Measurements from ENCODE around the gene ATG14. TPM values are rescaled to one million over a fixed set of nuclear protein-coding genes. Genes with fewer than 3 reads are reported as not detected.

The ATG14 gene
- total RNA-seq, 2 donors from 2014 or later = 6.7 to 11.1 TPM

DNA sequence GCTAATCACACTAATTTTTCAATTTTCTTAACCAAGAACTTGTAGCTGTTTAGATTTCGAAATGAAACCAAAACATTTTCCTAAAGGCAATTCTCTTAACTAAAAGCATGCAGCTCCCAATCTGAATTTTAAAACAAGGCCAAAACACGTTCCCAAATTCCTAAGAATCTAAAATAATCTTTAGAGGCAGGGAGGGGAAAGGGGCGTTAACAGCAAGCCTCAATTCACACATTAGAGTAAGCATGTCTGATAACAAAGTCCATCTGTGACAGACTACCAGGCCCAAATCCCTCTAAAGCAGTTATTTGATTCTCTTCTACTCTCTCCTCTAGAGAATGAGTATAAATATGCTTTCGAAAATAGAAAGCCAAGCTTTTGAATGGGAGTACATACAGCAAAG, 754 bp downstream of the ATG14 start:
- Histone ChIP-seq H3K4me1 (peaks cover 0 to 23% of the 10 kb centered on the region in 2 donors), H3K27me3 (no peaks in the 10 kb centered on the region), H3K9me3 (no peaks in the 10 kb centered on the region), H3K4me3 (peak overlapping the region; percentile 85 to 90), H3K27ac (peak overlapping the region; percentile 87 to 88), H3K36me3 (no peaks in the 10 kb centered on the region)
- no peak for DNase-seq (ENCODE audit: low spot score)
- TF ChIP-seq, protein P1, sequence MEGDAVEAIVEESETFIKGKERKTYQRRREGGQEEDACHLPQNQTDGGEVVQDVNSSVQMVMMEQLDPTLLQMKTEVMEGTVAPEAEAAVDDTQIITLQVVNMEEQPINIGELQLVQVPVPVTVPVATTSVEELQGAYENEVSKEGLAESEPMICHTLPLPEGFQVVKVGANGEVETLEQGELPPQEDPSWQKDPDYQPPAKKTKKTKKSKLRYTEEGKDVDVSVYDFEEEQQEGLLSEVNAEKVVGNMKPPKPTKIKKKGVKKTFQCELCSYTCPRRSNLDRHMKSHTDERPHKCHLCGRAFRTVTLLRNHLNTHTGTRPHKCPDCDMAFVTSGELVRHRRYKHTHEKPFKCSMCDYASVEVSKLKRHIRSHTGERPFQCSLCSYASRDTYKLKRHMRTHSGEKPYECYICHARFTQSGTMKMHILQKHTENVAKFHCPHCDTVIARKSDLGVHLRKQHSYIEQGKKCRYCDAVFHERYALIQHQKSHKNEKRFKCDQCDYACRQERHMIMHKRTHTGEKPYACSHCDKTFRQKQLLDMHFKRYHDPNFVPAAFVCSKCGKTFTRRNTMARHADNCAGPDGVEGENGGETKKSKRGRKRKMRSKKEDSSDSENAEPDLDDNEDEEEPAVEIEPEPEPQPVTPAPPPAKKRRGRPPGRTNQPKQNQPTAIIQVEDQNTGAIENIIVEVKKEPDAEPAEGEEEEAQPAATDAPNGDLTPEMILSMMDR (IDR thresholded peaks at IDR 0.05) = no peak

DNA sequence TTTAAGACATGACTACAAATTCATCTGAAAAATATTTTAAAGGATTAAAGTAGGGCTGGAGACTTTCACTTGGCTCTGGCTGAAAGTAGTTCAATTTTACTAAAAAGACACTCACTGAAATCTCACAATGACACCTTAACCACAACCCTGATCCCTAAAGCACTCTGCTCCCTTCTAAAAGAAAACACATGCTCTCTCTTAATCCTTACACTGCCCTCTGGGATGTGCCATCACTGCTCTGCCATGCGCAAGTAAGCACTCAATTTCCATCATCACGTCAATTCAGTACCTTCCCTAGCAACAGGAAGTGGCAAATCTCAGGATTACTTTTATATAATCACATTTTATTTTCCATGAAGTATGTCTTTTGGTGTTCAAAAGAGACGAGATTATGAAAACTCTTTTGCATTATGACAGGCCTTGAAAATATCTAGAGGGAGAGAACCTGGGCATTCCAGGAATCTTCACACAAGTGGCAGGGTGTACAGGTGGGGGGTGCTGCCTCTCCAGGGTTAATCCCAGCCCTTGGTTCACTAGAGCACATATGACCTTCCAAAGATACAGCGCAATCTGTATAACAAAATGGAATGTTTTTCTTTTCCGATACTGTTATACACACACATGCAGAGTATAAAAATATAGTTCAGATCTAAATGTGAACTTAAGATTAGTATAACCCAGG, 7.3 kb downstream of the ATG14 start:
- DNase-seq (ENCODE audit: low spot score) = no peak
- Histone ChIP-seq H3K27ac (no peak overlapping the region), H3K27me3 (no peaks in the 10 kb centered on the region), H3K9me3 (no peaks in the 10 kb centered on the region), H3K4me3 (no peak overlapping the region), H3K36me3 (no peaks in the 10 kb centered on the region), H3K4me1 (peaks cover 0 to 8% of the 10 kb centered on the region in 2 donors)
- TF ChIP-seq, protein P1 (IDR thresholded peaks at IDR 0.05) = no peak

DNA sequence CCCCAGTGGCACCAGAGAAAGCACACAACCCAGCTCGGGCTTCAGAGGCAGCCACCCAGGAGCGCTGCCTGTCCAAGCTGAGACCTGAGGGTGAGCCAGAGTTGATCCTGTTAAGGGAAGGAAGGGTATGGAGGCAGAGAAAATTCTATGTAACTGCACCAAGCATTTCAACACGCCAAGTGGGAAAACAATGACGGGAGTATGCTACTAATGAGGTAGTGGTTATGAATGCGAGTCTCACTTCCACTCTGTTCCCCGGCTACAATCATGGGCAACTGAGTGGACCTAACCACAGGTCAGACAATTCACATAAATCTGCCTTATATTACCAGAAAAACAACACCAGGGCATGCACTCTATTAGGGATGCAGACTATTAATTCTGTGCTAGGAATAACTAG, 9.9 kb downstream of the ATG14 start:
- Histone ChIP-seq H3K4me3 (no peak overlapping the region), H3K36me3 (no peaks in the 10 kb centered on the region), H3K27me3 (no peaks in the 10 kb centered on the region), H3K27ac (no peak overlapping the region), H3K4me1 (peaks cover 0 to 21% of the 10 kb centered on the region in 2 donors), H3K9me3 (no peaks in the 10 kb centered on the region)
- DNase-seq (ENCODE audit: low spot score) = no peak
- TF ChIP-seq, protein P1 (IDR thresholded peaks at IDR 0.05) = no peak

DNA sequence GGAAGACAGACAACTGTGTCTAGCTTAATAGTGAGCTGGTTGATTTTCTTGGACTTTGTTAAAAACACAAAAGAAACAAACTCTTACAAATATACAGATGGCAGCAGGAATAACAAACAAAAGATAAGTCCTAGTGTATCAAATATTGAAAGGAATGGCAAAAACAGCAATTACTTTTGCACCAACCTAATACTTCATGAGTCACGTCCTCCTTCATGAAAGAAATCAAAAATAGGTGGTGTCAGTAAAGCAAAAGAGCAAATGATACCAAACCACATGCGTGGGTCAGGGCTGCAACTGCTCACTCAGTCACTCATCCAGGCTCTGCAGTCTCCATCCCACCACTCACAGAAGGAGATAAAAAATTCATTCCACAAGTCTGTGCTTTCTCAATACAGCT, 11.8 kb downstream of the ATG14 start:
- Histone ChIP-seq H3K9me3 (no peaks in the 10 kb centered on the region), H3K27ac (peak overlapping the region; percentile 51 to 65), H3K4me3 (no peak overlapping the region), H3K4me1 (peaks cover 0 to 21% of the 10 kb centered on the region in 2 donors), H3K36me3 (peaks cover 8% of the 10 kb centered on the region), H3K27me3 (no peaks in the 10 kb centered on the region)
- no peak for DNase-seq (ENCODE audit: low spot score)
- TF ChIP-seq, protein P1 (IDR thresholded peaks at IDR 0.05) = no peak

DNA sequence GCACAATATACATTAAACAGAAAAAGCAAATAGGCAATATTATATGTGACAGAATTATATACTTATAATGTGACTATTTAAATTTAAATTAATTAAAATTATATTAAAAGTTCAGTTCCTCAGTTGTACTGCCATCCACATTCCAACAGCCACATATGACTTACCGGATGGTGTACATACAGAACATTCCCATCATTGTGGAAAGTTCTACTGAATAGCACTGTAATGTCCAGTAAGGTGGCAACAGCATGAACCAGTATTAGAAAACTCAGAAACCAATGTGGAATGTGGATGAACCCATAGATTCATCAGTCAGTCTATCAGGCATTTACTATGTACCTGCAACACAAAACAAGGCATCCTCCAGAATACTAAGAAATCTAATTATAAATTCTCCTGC, 12.4 kb downstream of the ATG14 start:
- Histone ChIP-seq H3K36me3 (peaks cover 8% of the 10 kb centered on the region), H3K27ac (peak overlapping the region; percentile 51 to 65), H3K4me3 (no peak overlapping the region), H3K9me3 (no peaks in the 10 kb centered on the region), H3K4me1 (peaks cover 0 to 21% of the 10 kb centered on the region in 2 donors), H3K27me3 (no peaks in the 10 kb centered on the region)
- TF ChIP-seq, protein P1 (IDR thresholded peaks at IDR 0.05) = no peak
- no peak for DNase-seq (ENCODE audit: low spot score)

DNA sequence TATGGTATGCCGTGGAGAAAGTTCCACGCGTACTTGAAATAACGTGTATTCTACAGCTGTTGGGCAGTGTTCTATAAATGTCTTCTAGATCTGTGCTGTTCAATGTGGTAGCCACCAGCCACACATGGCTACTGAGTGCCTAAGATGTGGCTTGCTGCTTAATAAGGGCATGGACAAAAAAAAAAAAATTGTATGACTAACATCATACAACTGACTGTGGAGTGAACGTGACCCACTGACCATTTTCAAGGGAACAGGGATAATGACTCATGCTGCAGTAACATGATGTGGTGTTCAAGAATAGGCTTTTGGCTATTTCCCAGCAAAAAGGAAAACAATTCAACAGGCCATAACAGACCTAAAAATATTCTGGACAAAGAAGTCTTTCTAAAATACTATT, 13.0 kb downstream of the ATG14 start:
- H3K27me3 ChIP-seq = no peaks in the 10 kb centered on the region
- peaks cover 0 to 21% of the 10 kb centered on the region in 2 donors for H3K4me1 ChIP-seq
- TF ChIP-seq, protein P1 (IDR thresholded peaks at IDR 0.05) = no peak
- peaks cover 8% of the 10 kb centered on the region for H3K36me3 ChIP-seq
- peak overlapping the region; percentile 51 to 65 for H3K27ac ChIP-seq
- no peak for DNase-seq (ENCODE audit: low spot score)
- H3K9me3 ChIP-seq = no peaks in the 10 kb centered on the region
- no peak overlapping the region for H3K4me3 ChIP-seq

Measured in right atrium auricular region (tissue), 2 donors.